Coronary artery (tissue), 2 donors: ENCODE results near the gene SLC1A6.
"Not testable (repeated sequence)": the region's sequence is repeated elsewhere in the genome, so short reads cannot be mapped to it uniquely, and the experiment has no call there.

Experiments used
- DNase-seq: peaks from one replicate; pipeline ENCODE4 v3.0.0-alpha.2; 2017; ENCODE audit warnings: low spot score
- H3K27ac ChIP-seq, 2 donors: fragments of 200-600 bp; sonication (generic); one replicate each; pipeline ENCODE4 v1.5.1; 2016 to 2019
- H3K4me3 ChIP-seq: fragments of 200-600 bp; sonication (generic); 2 replicates; pipeline ENCODE4 v1.5.1; 2016; ENCODE audit warnings: mild to moderate bottlenecking, moderate library complexity
- CTCF ChIP-seq: fragments of 200-600 bp; sonication (generic); IDR thresholded peaks from one replicate; pipeline ENCODE4 v1.5.1; 2019; ENCODE audit warnings: antibody characterized with exemption

Gene SLC1A6

GRCh38 chr19:14957464-14957863 is 22.2 kb downstream of the SLC1A6 start:
- TF ChIP-seq CTCF: no peak

DNA sequence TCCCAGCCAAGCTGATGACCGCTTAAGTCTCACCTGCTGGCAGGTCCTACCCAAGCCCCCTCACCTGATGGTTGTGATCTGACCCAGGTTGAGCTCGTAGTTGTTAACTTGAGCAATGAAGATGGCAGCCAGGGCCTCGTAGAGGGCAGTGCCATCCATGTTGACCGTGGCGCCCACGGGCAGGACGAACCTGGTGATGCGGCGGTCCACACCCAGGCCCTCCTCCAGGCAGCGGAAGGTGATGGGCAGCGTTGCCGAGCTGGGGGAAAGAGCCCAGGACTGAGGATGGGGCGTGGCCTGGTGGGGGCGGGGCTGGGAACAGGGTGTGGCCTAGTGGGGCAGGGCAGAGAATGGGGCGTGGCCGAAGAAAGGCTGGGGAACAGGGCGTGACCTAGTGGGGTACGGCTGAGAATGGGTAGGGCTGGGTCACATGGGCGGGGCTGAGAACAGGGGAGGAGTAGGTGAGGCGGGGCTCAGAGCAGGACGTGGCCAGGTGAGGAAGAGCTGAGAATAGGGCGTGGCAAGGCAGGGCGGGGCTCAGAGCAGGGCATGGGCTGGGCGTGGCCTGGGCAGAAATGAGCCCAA is 25.5 kb downstream of the SLC1A6 start:
- no peak overlapping the region for H3K4me3 ChIP-seq
- no peak for DNase-seq
- TF ChIP-seq CTCF: no peak
- no peak overlapping the region for H3K27ac ChIP-seq

More at GRCh38 chr19:14957464-14957863, 22.2 kb downstream of the SLC1A6 start:
- peak; percentile 24 for DNase-seq
- Histone ChIP-seq H3K4me3 (no peak overlapping the region), H3K27ac (no peak overlapping the region)

- no peak for DNase-seq
- H3K4me3 ChIP-seq: no peak overlapping the region
- TF ChIP-seq CTCF: no peak
- no peak overlapping the region for H3K27ac ChIP-seq
These were observed 26.9 kb downstream of the SLC1A6 start for GRCh38 chr19:14952767-14953166.

DNA sequence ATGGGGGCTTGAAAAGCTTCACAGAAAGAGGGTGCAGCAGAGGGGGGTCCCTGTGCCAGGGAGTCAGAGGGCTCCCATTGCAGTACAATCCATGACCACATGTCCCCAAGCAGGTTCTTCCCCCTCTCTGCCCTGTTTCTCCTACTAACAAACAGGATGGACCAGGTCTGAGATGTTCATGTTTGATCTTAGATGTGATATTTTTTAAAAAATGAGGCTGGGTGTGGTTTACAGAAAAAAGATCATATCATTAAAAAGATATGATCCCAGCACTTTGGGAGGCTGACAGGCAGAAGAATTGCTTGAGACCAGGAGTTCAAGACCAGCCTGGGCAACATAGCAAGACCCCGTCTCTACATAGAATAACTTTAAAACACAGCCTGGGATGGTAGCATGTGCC is 29.2 kb downstream of the SLC1A6 start:
- no peak for DNase-seq
- TF ChIP-seq CTCF: no peak
- H3K4me3 ChIP-seq: no peak overlapping the region
- H3K27ac ChIP-seq: no peak overlapping the region

GRCh38 chr19:14949876-14950275 is 29.8 kb downstream of the SLC1A6 start:
- no peak for TF ChIP-seq CTCF
- H3K4me3 ChIP-seq: no peak overlapping the region
- H3K27ac ChIP-seq: no peak overlapping the region
- DNase-seq: no peak

DNA sequence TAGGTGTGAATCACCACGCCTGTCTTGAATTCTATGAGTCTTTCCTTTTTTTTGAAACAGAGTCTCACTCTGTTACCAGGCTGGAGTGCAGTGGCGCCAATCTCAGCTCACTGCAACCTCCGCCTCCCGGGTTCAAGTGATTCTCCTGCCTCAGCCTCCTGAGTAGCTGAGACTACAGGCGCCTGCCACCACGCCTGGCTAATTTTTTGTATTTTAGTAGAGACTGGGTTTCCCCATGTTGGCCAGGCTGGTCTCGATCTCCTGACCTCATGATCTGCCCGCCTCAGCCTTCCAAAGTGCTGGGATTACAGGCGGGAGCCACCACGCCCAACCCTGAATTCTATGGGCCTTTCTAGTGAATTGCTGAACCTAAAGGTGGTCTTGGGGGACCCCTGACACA is 30.3 kb downstream of the SLC1A6 start:
- H3K27ac ChIP-seq, DNase-seq, H3K4me3 ChIP-seq: not testable (repeated sequence)

- Histone ChIP-seq H3K27ac (no peak overlapping the region), H3K4me3 (no peak overlapping the region)
- DNase-seq: no peak
- TF ChIP-seq CTCF: no peak
These were observed 35.2 kb downstream of the SLC1A6 start for GRCh38 chr19:14944456-14944855.

- H3K4me3 ChIP-seq: no peak overlapping the region
- TF ChIP-seq CTCF: no peak
- DNase-seq: no peak
- no peak overlapping the region for H3K27ac ChIP-seq
These were observed 36.1 kb downstream of the SLC1A6 start for GRCh38 chr19:14943601-14944000.
